ENCODE results near the gene RERE.
"Not testable (repeated sequence)": the region's sequence is repeated elsewhere in the genome, so short reads cannot be mapped to it uniquely, and the experiment has no call there.

DNA sequence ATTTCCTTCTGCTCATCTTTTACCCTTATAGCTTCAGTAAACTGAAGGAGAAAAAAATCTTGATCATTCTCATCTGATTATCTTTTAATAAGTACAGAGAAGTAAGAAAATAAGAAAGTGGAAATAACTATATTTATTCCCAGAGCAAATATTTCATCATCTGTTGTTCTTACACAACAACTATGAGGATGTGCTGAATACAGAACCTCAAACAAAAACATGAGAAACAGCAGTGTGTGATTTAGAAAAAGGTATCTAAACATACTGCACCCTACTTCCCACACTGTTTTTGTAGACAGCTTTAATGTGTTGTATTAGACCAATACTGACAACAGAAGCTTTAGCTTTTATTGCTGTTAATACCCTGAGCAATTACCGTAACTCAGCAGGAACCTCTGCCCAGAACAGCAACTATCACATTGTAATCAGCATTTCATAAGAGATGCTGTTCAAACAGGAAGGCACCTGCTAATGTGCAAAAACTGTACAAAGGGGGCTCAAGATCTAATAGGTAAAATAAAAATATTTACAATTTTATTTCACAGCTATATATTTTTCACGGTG lies 195.6 kb downstream of the RERE start:
- TF ChIP-seq POLR2AphosphoS5 (IDR thresholded peaks at IDR 0.05; ENCODE audit: borderline replicate concordance, low read depth, low read length); EZH2 (IDR thresholded peaks at IDR 0.05): not testable (repeated sequence)

Data from SK-N-MC (cell line).